Mucosa of gallbladder (tissue), 1 donor: ENCODE results near the gene REG4. TPM values are rescaled to one million over a fixed set of nuclear protein-coding genes. Genes with fewer than 3 reads are reported as not detected.
"Not testable (repeated sequence)": the region's sequence is repeated elsewhere in the genome, so short reads cannot be mapped to it uniquely, and the experiment has no call there.

Source experiments
- DNase-seq: peaks from one replicate; pipeline ENCODE4 v3.0.0-alpha.2; 2020; ENCODE audit warnings: low spot score
- total RNA-seq: library from RNA; stranded (reverse); gene quantifications from one replicate; pipeline ENCODE4 v1.2.1, GENCODE V29; 2021
- donor health status: DM: no; HTN: no; CAD: no.

The REG4 gene
- total RNA-seq, 1 donor from 2014 or later, result 0.49 TPM

DNA sequence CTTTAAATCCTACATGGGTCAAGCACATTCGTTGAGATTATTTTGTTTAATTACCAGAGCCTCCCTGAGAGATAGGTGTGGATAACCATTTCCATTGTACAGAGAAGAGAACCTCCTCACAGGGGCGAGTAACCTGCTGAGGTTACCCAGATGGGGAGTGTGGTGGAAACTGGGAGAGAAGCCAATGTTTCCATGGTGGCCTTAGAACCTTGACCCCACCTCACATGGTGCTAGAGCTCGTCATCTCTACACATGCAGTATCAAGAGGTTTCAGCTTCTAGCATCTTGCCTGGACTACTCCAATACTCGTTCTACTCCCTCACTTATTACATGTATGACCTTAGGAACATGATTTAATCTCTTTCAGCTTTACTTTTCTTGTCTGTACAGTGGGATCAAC is 4.8 kb downstream of the REG4 start:
- no peak for DNase-seq

DNA sequence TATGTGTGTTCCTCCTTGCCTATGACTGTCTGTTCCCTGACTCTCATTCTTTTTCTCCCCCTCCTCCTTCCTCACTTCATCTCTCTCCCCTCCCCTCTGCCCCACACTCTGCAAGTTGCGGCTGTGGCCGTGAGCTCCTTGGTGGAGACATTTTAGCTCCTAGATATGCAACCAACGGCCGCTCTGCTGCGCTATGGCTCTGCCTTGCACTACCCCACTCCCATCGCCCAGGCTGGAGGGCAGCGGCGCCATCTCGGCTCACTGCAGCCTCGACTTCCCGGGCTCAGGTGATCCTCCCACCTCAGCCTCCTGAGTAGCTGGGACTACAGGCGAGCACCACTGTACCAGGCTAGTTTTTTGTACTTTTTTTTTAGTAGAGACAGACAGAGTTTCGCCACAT is 5.5 kb downstream of the REG4 start:
- DNase-seq, result no peak

DNA sequence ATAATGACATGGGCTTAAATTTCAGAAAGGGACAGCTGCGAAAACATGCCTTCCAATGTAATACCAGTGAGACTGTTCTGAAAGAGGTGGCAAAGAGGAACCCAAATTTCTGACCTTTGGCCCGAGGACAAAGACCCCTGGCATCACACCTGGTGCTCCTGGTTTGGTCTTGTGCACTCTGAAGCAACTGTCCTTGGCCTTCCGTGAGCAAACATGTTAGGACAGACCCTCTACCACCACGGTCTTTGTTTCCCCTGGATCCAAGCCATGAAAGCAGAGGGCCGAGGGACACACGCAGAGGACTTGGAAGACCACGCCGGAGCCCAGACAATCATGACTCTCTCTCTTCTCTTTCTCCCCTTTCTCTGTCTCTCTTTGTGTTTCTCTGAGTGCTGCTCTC is 6.0 kb downstream of the REG4 start:
- DNase-seq, result no peak

GRCh38 chr1:119799599-119800177 is 11.6 kb downstream of the REG4 start:
- DNase-seq, result no peak

GRCh38 chr1:119799003-119799402 is 12.3 kb downstream of the REG4 start:
- DNase-seq, result no peak

DNA sequence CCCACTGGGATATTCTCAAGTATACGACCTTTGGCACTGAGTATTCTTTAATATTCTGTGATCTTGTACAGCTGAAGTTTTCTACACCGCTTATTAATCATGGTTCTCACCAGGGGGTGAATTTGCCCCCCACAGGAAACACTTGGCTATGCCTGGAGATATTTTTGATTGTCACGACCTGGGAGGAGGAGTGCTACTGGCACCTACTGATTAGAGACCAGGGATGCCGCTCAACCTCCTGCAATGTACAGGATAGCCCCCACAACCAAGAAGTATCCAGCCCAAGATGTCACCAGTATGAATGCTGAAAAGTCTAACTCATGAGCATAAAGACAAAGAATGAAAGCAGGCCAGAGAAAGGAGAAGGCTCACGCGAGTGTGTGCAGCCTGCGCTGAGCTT is 13.7 kb downstream of the REG4 start:
- no peak for DNase-seq

GRCh38 chr1:119797162-119797561 is 14.1 kb downstream of the REG4 start:
- no peak for DNase-seq

GRCh38 chr1:119795261-119796200 is 15.7 kb downstream of the REG4 start:
- no peak for DNase-seq

- peak; percentile 30 for DNase-seq
Observed at GRCh38 chr1:119794876-119795240, 16.4 kb downstream of the REG4 start.

GRCh38 chr1:119794230-119794875 is 16.9 kb downstream of the REG4 start:
- DNase-seq, result no peak

- no peak for DNase-seq
Observed at GRCh38 chr1:119791377-119791776, 19.9 kb downstream of the REG4 start.

DNA sequence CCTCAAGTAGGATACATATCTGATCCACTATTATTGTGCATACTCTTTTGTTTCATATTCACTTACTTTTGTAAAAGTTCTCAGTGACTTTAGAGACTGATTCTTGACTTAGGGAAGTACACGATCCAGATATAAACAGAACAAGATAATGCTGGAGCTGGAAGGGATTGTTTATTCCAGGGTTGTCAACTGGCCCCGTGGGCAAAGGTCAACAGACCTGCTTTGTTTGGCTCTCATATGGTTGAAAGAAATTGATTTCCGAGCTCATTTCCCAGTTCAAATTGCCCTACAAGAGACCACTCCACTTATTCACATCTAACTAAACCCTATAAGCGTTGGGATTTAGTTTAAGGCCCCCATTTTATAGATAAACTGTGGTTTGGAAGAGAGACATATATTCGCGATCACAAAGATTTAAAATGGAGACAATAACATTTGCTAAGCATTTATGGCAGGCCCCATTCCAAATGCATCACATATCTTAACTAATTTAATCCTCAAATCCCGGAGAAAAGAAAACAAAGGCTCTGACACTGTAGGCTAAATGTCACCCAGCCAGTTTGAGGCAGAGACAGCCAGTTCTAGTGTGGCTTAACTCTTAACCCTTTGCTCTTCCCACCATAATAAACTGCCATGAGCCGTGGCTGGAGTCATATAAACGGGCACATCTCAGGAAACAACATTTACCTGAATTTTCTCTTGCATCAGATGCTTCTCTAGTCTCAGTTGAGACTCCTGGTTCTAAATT is 20.6 kb downstream of the REG4 start:
- no peak for DNase-seq

- no peak for DNase-seq
Observed at GRCh38 chr1:119787776-119788175, 23.5 kb downstream of the REG4 start.

DNA sequence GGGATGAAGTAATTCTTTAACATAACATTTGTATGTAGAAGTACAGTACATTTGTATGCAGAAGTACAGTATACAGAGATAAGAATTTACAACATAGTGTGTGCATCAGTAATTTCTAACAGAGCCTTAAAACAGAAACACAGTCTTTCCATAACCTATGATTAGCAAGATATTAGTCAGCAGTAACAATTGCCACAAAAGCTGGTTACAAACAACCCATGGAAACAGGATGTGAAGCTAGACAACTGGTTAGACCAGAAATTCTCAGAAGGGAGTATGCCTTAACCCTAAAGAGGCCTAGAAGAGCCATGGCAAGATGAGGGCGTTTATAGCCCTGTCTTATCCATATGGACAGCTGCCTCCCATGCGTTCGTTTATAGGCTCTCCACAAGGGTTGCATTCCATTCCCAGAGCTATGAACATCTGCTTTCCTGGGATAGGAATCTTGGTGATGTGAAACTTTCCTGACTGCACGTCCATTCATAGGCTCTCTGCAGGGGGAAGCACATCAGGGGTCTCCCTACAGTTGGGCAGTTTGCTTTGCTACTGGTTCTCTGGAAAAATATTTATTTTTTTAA is 24.7 kb downstream of the REG4 start:
- not testable (repeated sequence) for DNase-seq

GRCh38 chr1:119786046-119786445 is 25.2 kb downstream of the REG4 start:
- DNase-seq, result not testable (repeated sequence)

GRCh38 chr1:119784191-119784781 is 27.0 kb downstream of the REG4 start:
- no peak for DNase-seq

GRCh38 chr1:119783354-119784185 is 27.7 kb downstream of the REG4 start:
- DNase-seq, result no peak

DNA sequence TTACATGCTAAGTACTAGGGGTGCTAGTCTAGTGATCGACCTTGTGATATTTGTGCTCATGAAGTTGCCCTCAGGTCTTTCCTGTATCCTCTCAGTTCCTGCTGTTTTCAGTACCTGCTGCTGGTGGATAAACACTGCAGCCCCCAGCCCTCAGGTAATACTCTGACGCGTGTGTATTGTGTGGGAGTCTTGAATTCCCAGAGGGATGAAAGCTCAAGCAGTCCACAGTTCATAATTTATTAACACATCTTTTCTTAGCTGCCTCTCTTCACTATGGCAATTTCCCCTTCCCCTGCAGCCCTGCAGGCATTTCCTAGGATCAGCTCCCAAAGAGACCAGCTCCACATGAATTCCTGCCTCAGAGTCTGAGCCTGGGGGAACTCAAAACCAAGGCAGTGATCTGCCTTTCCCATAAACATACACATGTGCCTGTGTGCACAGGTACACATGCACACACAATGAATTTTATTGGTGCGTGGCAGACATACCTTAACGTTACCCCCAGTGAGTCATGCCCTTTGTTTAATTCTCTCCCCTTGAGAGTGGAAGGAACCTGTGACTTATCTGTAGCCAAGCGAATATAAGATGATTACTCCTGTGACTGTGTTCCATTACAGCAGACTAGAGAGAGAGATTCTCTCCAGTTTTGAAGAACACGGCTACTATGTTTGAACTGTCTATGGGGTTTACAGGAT is 28.5 kb downstream of the REG4 start:
- DNase-seq, result no peak

- DNase-seq, result no peak
Observed at GRCh38 chr1:119781434-119782210, 29.6 kb downstream of the REG4 start.
